Muscle layer of duodenum (tissue), 2 donors: ENCODE measurements around the gene TFF2.

ENCODE experiments used
- H3K27ac ChIP-seq: one replicate; pipeline ENCODE4 v1.7.0; 2013; ENCODE audit warnings: mild to moderate bottlenecking, low read length
- H3K27me3 ChIP-seq: one replicate; pipeline ENCODE4 v1.7.0; 2013; ENCODE audit warnings: low read depth, mild to moderate bottlenecking, control low read depth, low read length
- H3K36me3 ChIP-seq, 2 donors: one replicate each; pipeline ENCODE4 v1.7.0; 2013; ENCODE audit warnings: low read length in 2 of 2, control low read depth in 1 of 2, mild to moderate bottlenecking in 1 of 2; ENCODE audit not compliant: insufficient read depth in 2 of 2, control insufficient read depth in 1 of 2
- H3K4me1 ChIP-seq, 2 donors: one replicate each; pipeline ENCODE4 v1.7.0; 2013; ENCODE audit warnings: low read length in 2 of 2, mild to moderate bottlenecking in 2 of 2, control low read depth in 1 of 2, moderate library complexity in 1 of 2; ENCODE audit not compliant: insufficient read depth in 2 of 2, control insufficient read depth in 1 of 2
- H3K4me3 ChIP-seq, 2 donors: one replicate each; pipeline ENCODE4 v1.7.0; 2013; ENCODE audit warnings: low read length in 2 of 2, low read depth in 1 of 2, mild to moderate bottlenecking in 1 of 2
- H3K9me3 ChIP-seq, 2 donors: one replicate each; pipeline ENCODE4 v1.7.0; 2013; ENCODE audit warnings: low read length in 2 of 2, control low read depth in 1 of 2, mild to moderate bottlenecking in 1 of 2; ENCODE audit not compliant: control insufficient read depth in 1 of 2
- donor health status: healthy.

Gene TFF2

DNA sequence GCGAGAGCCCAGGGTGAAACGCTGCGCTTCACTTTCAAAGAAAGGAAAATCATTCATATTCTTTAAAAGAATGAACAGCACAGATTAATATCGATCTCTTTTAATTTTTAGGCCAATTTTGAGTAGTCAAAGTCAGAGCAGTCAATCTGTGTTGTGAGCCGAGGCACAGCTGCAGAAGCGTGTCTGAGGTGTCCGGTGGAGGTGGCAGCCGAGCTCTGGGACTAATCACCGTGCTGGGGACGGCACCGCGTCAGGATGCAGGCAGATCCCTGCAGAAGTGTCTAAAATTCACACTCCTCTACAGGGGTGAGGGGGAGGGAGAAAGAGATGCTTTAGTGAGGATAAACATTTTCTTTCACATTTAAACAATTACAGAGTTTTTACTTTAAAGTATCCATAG is 11.4 kb upstream of the TFF2 start:
- Histone ChIP-seq H3K27me3 (peaks cover 5% of the 10 kb centered on the region), H3K9me3 (peaks cover 0 to 8% of the 10 kb centered on the region in 2 donors), H3K4me1 (no peaks in the 10 kb centered on the region), H3K4me3 (no peak overlapping the region), H3K27ac (no peak overlapping the region), H3K36me3 (no peaks in the 10 kb centered on the region)

GRCh38 chr21:42361286-42361685 is 10.5 kb upstream of the TFF2 start:
- Histone ChIP-seq H3K36me3 (no peaks in the 10 kb centered on the region), H3K27ac (no peak overlapping the region), H3K4me1 (no peaks in the 10 kb centered on the region), H3K4me3 (no peak overlapping the region), H3K27me3 (peaks cover 5% of the 10 kb centered on the region), H3K9me3 (peaks cover 0 to 11% of the 10 kb centered on the region in 2 donors)

GRCh38 chr21:42360317-42360716 is 9.5 kb upstream of the TFF2 start:
- H3K27ac ChIP-seq, result no peak overlapping the region
- H3K4me3 ChIP-seq, result no peak overlapping the region
- peaks cover 0 to 19% of the 10 kb centered on the region in 2 donors for H3K9me3 ChIP-seq
- H3K36me3 ChIP-seq, result no peaks in the 10 kb centered on the region
- no peaks in the 10 kb centered on the region for H3K4me1 ChIP-seq
- peaks cover 5% of the 10 kb centered on the region for H3K27me3 ChIP-seq

DNA sequence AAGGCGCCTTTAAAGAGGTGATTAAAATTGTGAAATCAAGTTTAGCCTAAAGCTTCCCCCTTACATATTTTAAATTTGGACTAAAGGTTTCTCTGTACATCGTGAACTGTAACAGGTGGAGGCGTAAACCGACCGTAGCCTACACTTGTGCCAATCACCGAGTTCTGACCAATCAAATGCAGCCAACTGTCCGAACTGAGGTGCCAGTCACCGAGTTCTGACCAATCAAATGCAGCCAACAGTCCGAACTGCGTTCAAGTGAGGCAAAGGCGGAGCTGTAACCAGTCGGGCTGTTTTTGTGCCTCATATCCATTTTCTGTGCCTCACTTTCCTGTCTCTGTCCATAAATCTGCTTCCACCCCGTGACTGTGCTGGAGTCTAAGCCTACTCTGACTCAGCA is 8.1 kb upstream of the TFF2 start:
- H3K27me3 ChIP-seq, result peaks cover under 1% of the 10 kb centered on the region
- H3K27ac ChIP-seq, result no peak overlapping the region
- H3K36me3 ChIP-seq, result no peaks in the 10 kb centered on the region
- no peak overlapping the region for H3K4me3 ChIP-seq
- no peaks in the 10 kb centered on the region for H3K4me1 ChIP-seq
- peaks cover 4 to 19% of the 10 kb centered on the region in 2 donors for H3K9me3 ChIP-seq

DNA sequence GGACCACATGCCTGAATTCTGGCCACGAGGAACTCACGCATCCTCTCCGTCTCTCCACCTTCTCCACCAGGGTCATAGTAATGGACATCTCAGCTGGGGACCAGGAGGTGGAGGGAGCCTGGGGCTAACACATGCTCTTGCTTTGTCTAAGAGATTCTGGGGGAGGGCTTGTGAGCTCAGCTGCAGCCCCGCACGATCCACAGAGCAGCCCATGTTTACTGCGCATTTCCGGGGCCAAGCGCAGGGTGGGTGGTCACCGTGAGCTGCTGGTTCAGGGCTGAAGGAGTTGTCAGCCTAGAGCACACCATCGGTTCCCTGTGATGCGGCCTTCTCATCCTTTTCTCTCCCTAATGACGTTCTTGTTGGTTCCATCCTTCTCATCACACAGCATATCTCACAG is 7.5 kb upstream of the TFF2 start:
- no peak overlapping the region for H3K27ac ChIP-seq
- H3K4me3 ChIP-seq, result no peak overlapping the region
- no peaks in the 10 kb centered on the region for H3K36me3 ChIP-seq
- H3K27me3 ChIP-seq, result no peaks in the 10 kb centered on the region
- no peaks in the 10 kb centered on the region for H3K4me1 ChIP-seq
- peaks cover 4 to 19% of the 10 kb centered on the region in 2 donors for H3K9me3 ChIP-seq

DNA sequence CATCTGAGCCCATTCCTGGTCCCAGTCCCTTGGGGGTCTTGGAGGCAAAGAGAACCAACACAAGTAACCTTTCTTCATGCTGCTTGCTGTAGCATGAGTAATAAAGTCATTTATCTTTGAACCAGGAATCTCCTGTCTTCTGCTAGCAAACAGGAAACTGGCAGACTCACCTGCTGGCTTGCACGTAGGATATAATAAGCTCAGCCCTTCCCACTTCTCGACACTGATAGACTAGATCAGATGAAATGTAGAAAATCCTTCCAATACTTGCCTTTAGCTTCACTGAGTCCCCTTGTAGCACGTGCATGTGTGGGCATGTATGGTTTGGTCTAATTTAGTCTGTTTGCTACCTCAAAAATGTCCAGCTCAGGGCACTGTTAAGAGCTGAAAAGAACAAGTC is 6.5 kb upstream of the TFF2 start:
- no peaks in the 10 kb centered on the region for H3K36me3 ChIP-seq
- H3K4me1 ChIP-seq, result no peaks in the 10 kb centered on the region
- H3K27me3 ChIP-seq, result no peaks in the 10 kb centered on the region
- no peak overlapping the region for H3K27ac ChIP-seq
- H3K9me3 ChIP-seq, result peaks cover 4 to 19% of the 10 kb centered on the region in 2 donors
- H3K4me3 ChIP-seq, result no peak overlapping the region

DNA sequence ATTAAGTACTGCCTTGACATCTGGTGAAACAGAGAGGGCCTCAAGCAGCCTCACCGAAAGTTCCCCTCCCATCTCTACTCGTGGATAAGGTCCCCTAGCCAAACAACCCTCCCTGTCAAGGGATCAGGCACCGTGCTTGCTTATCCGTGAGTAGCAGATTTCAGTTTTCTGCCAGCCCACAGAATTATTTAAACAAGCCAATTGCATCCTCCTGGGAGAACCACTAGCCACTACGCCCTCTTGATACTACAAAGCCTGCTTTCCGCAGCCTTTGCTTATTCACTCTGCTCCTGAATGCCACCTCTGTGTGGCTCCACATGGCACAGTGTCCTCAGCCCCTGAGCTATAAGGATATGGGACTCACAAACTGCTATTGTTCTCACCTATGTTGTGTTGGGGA is 5.9 kb upstream of the TFF2 start:
- no peak overlapping the region for H3K27ac ChIP-seq

GRCh38 chr21:42356046-42356445 is 5.3 kb upstream of the TFF2 start:
- no peaks in the 10 kb centered on the region for H3K36me3 ChIP-seq
- no peaks in the 10 kb centered on the region for H3K4me1 ChIP-seq
- no peak overlapping the region for H3K4me3 ChIP-seq

More for the DNA sequence above, 5.9 kb upstream of the TFF2 start:
- no peak overlapping the region for H3K4me3 ChIP-seq
- peaks cover 4 to 19% of the 10 kb centered on the region in 2 donors for H3K9me3 ChIP-seq
- H3K4me1 ChIP-seq, result no peaks in the 10 kb centered on the region
- H3K27me3 ChIP-seq, result no peaks in the 10 kb centered on the region
- H3K36me3 ChIP-seq, result no peaks in the 10 kb centered on the region

DNA sequence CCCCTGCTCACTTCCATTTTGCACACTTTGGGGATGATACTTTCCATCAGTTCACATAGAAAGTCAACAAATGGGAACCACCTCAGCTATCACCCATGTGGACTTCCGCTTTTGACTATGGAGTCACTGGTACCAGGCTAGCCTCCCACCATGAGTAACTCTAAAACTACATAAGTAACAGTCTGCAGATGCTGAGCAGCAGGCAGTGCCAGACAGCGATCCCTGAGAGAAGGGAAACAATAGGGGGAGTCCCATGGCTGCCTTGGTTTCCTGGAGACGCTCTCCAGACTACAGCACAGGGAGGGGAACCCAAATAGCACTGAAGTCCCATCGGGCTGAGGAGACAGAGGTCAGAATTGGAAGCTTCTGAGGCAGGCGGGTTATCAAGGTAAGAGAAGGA is 2.8 kb upstream of the TFF2 start:
- Histone ChIP-seq H3K36me3 (no peaks in the 10 kb centered on the region), H3K4me3 (no peak overlapping the region), H3K27me3 (peaks cover 4% of the 10 kb centered on the region), H3K27ac (no peak overlapping the region), H3K4me1 (no peaks in the 10 kb centered on the region), H3K9me3 (peaks cover 4 to 11% of the 10 kb centered on the region in 2 donors)

More at GRCh38 chr21:42356046-42356445, 5.3 kb upstream of the TFF2 start:
- Histone ChIP-seq H3K27me3 (no peaks in the 10 kb centered on the region), H3K27ac (no peak overlapping the region), H3K9me3 (peaks cover 4 to 19% of the 10 kb centered on the region in 2 donors)

GRCh38 chr21:42352441-42353095 is 1.8 kb upstream of the TFF2 start:
- H3K9me3 ChIP-seq, result peaks cover 4 to 11% of the 10 kb centered on the region in 2 donors
- peaks cover 6% of the 10 kb centered on the region for H3K27me3 ChIP-seq
- H3K36me3 ChIP-seq, result no peaks in the 10 kb centered on the region
- no peak overlapping the region for H3K27ac ChIP-seq
- H3K4me3 ChIP-seq, result no peak overlapping the region
- no peaks in the 10 kb centered on the region for H3K4me1 ChIP-seq

DNA sequence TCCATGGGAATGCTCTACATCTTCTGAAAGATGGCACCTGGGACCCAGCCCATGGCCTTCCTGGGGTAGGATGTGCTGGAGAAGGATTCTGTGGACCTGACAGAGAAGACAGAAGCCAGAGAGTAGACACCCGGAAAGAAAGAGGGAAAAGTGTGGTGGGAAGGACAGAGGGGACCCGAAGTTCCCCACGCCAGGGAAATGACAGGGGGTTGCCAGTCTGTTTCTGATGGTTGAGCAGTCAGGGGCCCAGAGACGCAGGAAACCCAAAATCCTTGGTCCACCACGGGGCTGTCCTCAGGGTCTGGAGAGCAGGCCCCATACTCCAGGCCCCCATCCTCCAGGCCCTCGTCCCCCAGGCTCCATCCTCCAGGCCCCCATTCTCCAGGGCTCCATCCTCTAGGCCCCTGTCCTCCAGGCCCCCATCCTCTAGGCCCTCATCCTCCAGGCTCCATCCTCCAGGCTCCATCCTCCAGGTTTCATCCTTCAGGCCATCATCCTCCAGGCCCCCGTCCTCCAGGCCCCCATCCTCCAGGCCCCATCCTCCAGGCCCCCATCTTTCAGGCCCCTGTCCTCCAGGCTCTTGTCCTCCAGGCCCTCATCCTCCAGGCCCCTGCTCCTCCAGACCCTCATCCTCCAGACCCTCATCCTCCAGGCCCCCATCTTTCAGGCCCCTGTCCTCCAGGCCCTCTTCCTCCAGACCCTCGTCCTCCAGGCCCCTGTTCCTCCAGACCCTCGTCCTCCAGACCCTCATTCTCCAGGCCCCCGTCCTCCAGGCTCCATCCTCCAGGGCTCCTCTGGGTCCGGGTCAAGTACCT is 1.0 kb upstream of the TFF2 start:
- H3K4me1 ChIP-seq, result no peaks in the 10 kb centered on the region
- no peak overlapping the region for H3K4me3 ChIP-seq
- no peaks in the 10 kb centered on the region for H3K36me3 ChIP-seq
- H3K27me3 ChIP-seq, result peaks cover 6% of the 10 kb centered on the region
- H3K27ac ChIP-seq, result no peak overlapping the region
- peaks cover 4 to 10% of the 10 kb centered on the region in 2 donors for H3K9me3 ChIP-seq
